GM12874 (cell line): ENCODE measurements around the gene UNC93A.

Experiments used
- TF ChIP-seq, protein P1 (sequence below): IDR thresholded peaks from 2 replicates; pipeline ENCODE4 v1.5.1; 2011; ENCODE audit warnings: low read depth, mild to moderate bottlenecking, control low read depth, low read length, moderate library complexity; ENCODE audit not compliant: insufficient read depth

The UNC93A gene

DNA sequence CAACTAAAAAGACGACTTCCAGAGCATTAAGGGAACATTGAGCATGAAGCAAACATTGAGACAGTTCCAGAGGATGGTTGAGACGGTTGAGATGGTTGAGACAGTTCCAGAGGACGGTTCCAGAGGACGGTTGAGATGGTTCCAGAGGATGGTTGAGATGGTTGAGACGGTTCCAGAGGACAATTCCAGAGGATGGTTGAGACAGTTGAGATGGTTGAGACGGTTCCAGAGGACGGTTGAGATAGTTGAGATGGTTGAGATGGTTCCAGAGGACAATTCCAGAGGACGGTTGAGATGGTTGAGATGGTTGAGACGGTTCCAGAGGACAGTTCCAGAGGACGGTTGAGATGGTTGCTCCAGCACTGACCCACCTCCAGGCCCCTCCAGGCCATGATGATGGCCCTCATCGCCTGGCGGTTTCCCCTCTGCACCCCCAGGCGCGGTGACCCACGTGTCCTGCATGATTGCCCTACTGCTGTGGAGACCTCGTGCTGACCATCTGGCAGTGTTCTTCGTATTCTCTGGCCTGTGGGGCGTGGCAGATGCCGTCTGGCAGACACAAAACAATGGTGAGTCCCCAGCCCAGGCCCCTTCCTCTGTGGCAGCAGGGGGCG is 16.3 kb downstream of the UNC93A start:
- TF ChIP-seq, protein P1, sequence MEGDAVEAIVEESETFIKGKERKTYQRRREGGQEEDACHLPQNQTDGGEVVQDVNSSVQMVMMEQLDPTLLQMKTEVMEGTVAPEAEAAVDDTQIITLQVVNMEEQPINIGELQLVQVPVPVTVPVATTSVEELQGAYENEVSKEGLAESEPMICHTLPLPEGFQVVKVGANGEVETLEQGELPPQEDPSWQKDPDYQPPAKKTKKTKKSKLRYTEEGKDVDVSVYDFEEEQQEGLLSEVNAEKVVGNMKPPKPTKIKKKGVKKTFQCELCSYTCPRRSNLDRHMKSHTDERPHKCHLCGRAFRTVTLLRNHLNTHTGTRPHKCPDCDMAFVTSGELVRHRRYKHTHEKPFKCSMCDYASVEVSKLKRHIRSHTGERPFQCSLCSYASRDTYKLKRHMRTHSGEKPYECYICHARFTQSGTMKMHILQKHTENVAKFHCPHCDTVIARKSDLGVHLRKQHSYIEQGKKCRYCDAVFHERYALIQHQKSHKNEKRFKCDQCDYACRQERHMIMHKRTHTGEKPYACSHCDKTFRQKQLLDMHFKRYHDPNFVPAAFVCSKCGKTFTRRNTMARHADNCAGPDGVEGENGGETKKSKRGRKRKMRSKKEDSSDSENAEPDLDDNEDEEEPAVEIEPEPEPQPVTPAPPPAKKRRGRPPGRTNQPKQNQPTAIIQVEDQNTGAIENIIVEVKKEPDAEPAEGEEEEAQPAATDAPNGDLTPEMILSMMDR, result no peak

DNA sequence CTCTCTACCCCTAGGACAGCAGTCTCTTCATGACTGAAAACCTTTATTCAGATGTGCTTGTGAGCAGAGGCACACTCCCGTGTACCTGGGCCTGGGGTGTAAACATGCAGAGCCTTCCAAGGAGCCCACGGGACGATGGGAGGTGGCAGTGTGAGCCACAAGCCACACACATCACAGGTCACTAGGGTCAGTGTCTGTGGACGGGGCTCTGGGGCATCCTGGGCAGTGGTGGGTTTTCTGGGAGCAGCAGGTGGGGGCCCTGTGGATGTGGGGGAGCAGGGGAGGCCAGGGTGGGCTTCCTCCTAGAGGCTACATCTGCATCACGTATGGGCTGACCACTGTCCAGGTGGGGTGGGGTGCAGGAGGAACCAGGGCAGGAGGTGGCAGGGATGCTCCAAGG is 17.1 kb downstream of the UNC93A start:
- TF ChIP-seq, protein P1, result no peak

DNA sequence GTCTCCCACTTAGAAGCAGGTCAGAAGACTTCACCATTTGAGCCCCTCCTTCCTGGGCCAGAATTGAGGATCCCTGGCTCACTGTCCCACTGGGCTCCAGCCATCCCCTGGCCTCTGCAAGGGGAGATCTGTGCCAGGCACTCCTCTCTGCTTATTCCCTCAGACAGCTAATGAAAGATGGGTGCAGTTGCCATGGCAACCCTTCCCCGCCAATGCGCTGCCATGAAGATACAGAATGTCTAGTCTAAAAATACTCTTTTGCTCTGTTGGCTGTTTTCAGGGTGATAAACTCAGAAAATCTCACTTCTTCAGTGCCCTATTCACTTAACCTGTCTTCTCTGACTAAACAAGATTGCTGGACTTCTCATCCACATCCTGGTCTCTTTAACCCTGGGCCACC is 20.2 kb downstream of the UNC93A start:
- TF ChIP-seq, protein P1, result no peak

DNA sequence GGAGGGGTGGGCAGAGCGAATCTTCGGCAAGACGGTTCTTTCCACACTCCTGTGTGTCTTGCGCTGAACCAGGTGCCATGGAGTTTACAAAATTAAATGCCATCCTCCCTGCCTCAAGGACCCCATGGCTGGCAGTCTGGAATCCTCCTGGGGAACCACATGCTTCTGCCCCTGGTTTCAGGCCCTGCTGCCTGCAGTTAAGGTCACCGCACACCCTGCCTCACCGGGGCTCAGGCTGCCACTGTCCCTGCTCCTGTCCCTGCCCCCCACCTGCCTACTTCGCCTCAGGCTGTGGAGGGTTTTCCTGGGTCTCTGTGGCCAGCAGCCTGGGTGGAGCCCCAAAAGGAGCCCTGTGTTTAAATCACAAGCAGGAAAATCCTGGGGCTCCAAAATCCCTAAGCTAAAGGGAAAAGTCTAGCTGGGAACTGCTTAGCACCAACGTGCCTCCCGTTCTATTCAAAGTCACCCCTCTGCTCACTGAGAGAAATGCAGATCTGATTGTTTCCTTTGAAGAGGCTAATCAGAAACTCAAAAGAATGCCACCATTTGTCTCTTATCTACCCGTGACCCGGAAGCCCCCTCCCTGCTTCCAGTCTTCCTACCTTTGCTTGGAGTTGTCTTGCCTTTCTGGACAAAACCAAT is 23.2 kb downstream of the UNC93A start:
- TF ChIP-seq, protein P1, result no peak

DNA sequence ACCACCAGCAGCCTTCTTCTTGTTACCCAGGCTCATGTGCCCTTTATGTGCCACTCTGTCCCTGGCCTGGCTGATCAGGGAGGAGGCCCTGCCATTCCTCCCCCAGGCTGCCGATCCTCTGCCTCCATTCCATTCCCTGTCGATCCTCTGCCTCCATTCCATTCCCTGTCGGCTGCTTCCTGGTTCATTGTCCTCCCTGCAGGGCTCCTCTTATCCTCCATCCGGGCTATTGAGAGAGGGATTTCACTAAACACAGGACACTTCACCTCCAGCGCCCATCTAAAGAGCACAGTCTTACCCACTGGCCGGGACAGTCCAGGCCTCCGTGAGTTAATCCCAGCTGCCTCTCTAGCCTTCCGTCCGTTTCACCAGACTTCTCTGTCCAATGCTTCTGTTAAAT is 26.1 kb downstream of the UNC93A start:
- TF ChIP-seq, protein P1, result no peak

DNA sequence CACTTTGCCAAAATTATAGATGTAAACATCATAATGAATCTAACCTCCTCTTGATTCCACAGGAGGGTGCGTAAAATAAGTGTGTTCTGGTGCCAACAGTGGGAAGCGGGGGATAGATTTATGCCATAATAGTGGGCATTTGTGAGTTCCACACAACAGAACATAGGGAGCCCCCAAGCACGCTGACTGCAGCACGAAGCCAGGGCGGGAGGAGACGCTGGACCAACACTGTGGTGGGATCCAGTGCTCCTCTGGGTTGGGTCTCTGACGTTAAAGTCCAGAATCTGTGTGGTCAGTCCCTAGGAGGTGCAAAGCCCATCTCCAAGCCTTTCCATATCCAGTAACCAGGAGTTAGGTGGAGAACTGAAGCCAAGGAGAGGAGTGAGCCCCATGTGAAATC is 32.0 kb downstream of the UNC93A start:
- TF ChIP-seq, protein P1, result no peak

DNA sequence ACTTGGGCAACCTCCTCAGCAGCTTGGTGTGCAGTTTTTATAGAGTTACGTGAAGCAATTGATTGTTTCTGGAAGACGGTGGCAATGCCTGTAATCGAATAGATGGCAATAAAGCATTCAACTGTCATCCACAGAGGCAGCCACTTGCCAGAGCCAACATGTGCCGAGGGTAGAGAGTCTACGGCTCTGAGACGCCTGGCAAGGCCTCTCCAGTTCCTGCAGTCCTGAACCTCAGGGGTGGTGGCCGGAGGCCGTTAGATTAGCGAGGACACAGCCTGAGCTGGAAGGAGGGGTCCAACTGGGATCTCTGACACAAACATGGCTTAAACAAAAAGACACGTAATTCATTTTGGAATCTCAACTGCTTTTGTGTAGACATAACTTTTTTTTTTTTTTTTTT is 33.0 kb downstream of the UNC93A start:
- TF ChIP-seq, protein P1, result no peak
